GM19239 (cell line): ENCODE measurements around the gene EDDM3A.
A peak's percentile ranks its signal among the peaks of the same experiment; 100 is the strongest.
"Not testable (repeated sequence)": the region's sequence is repeated elsewhere in the genome, so short reads cannot be mapped to it uniquely, and the experiment has no call there.

ENCODE experiments used
- DNase-seq: peaks from one replicate; pipeline ENCODE4 v3.0.0; 2011; ENCODE audit warnings: low spot score; ENCODE audit not compliant: insufficient read length
- FAIRE-seq: peaks from 2 replicates; lab custom pipeline; 2011; peaks lifted over from hg19 to GRCh38; lab: Jason Lieb, UNC

Gene EDDM3A

DNA sequence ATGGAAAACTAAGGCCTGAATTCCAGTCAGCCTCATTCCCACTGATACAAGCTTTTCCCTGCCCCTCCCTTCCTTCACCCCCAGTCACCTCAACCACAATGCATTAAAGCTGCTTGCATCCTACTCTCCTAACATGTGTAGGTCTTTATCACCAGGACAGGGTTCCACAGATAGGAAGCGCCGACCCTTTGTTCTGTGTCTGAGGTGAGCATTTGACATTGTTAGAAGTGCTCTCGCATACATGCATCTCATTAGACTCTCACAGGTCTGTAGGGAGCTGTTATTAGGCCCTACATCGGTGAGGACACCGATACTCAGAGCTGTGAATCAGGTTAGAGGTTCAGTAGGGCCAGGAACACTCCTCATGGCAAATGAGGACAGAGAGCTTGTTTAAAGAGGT lies 13.2 kb upstream of the EDDM3A start:
- DNase-seq (no peak), FAIRE-seq (no peak)

DNA sequence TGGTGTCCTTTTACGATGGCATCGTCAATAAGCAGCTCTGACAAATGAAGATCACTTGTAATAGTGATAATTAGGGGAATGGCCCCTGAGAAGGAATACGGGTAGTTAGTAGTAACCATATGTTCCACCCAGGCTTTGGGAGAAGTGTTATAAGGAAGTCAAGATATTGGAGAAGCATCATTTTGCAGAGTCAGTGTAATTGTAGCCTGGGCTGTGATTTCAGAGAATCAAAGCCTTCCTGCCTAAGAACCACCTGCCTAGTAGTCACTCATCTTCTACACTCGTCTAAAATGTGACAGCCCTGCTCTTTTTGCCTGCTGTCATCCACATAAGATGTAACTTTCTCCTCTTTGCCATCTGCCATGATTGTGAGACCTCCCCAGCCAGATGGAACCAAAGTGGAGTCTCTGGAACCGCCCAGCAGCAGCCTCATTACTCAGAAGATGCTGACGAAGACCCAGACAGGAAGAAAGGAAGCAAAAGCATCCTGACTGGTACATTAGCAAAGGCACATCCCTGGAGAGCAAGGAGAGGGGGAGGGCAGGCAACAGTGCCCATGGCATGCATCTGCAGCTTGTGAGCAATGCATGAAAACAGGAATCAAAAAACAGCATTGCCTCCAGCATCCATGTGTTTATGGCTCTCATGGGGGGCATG lies 12.6 kb upstream of the EDDM3A start:
- no peak for DNase-seq
- no peak for FAIRE-seq

DNA sequence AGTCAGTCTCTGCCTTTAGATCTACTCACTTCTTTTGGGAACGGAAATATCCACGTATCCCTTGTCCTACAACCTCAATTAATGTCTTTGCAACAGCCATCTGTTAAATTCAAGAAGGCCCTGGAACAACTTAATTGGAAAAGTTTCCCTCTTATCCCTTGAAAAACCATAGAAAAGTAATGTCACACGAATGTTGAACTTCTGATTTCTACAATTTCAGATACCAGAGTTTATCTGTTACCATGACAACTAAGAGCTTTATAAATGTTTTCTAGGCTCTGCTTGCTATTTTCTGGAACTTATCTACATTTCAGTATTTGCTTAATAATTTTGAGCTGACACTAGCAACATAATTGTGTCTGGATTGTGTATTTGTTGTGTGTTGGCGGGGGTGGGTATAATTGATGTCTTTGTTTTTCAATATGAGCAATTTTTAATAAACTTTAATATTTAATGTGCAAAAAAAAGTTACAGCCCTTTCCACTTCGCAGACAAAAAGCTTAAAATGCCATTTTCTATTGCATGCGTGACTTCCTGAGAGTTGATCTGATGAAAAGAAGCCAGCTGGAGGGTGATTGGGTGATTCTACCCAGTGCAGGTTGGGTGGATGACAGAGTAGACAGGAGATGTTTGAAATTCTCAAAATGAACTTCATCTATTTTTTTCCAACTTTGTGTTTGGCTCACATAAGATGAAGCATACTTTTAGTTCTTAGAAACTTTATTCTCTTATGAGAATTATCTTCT lies 11.8 kb upstream of the EDDM3A start:
- FAIRE-seq (no peak), DNase-seq (no peak)

DNA sequence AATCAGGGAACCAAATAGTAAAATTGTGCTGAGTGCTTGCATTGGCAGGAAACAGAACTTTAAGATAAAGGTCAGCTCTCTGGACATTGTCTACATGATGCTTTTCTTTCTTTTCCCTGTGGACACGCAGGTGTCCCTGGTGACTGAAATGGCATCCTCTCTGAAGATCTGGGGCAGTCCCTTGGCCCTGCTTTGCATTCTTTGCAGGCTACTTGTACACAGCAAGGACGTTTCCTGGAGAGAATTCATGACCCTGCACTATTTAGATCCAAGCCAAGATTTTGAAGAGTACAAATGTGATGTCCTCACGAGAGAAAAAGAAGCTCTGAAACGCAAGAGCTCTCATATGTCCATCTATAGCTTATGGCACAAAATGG lies 11.3 kb upstream of the EDDM3A start:
- FAIRE-seq (no peak), DNase-seq (no peak)

DNA sequence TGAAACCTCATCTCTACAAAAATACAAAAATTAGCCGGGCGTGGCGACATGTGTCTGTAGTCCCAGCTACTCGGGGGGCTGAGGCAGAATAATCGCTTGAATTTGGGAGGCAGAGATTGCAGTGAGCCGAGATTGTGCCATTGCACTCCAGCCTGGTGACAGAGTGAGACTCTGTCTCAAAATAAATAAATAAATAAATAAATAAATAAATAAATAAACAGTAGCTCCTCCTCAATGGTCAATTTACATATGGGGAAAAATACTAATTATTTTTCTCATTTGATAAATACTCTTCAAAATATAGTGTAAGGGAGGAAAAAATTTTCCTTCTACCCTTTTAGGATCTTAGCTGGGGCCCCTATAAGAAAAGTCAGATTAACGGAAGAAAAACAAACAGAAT lies 7.4 kb upstream of the EDDM3A start:
- not testable (repeated sequence) for DNase-seq, FAIRE-seq

DNA sequence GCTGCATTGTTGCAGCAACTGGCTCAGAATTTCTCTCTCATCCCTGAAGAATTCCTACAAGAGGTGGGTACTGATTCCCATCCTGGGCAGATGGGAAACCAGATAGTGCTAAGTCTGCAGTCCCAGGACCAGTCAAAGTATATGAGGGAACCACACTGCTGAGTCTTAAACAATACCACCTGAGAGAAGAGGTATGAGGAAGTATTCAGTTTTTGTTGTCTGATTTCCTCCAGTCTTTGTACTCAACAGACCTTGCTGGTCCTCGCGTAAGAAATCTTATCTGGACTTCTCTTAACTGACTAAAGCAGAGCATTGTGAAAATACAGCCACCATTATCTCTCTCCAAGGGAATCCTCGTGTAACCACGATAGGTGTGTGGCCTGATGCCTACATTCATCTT lies 3.6 kb upstream of the EDDM3A start:
- DNase-seq: no peak
- FAIRE-seq: no peak

DNA sequence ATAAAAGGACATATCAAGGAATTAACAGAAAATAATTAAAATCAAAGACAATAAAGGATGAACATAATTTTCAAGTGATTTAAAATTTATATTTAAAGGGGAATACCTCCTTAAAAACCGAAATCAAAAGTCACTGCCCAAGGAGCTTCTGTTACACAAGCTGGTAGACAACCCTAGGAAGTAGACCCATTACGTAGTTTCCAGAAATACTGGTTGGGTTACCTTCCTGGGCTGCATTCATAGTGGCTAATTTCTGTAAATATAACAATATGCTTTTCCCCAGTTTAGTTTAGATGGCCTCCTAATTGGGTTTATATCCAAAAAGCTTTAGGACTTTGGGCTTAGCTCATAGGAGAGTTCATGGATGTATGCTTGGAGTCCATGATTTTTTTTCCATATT lies 2.1 kb upstream of the EDDM3A start:
- FAIRE-seq: no peak

DNA sequence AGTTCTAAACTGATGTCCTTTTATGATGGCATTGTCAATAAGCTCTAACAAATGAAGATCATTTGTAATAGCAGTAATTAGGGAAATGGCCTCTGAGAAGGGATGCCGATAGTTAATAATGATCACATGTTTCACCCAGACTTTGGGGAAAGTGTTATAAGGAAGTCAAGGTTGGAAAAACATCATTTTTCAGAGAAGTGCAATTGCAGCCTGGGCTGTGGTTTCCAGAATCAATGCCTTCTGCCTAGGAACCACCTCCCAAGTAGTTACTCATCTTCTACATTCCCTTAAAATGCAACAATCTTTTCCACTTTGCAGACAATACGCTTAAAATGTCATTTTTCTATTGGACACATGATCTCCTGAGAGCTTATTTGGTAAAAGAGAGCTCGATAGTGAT lies 879 bp downstream of the EDDM3A start:
- no peak for FAIRE-seq
- no peak for DNase-seq

More for the DNA sequence above, 2.1 kb upstream of the EDDM3A start:
- DNase-seq: no peak

DNA sequence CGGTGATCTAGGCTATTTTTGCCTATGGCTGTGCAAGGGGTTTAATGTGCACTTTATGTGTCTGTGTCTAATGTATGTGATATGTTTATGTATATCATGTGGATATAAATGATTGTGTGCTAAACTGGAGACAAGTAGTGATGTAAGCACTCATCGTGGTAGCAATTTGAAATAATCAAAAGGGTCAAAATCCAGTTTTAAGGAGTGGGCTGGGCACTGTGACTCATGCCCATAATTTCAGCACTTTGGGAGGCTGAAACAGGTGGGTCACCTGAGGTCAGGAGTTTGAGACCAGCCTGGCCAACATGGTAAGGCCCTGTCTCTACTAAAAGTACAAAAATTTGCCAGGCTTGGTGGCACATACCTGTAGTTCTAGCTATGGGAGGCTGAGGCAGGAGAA lies 2.8 kb downstream of the EDDM3A start:
- FAIRE-seq: no peak
- no peak for DNase-seq

DNA sequence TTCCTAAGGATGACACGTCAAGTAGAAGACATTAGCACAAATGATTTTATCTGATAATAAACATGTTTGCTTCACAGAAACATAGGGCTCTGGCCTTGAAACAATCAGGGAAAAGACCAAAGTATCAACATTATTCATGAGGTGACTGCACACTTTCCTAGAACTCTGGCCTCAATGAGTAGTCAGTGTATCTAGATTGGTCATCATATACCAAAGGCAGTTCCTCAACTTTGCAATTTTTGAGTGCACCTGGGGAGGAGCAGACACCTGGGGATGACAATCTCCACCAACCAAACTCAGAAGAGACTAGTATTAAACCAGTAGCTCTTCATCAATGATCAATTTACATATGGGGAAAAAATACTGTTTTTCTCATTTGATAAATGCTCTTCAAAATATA lies 4.5 kb downstream of the EDDM3A start:
- no peak for FAIRE-seq
- DNase-seq: no peak

DNA sequence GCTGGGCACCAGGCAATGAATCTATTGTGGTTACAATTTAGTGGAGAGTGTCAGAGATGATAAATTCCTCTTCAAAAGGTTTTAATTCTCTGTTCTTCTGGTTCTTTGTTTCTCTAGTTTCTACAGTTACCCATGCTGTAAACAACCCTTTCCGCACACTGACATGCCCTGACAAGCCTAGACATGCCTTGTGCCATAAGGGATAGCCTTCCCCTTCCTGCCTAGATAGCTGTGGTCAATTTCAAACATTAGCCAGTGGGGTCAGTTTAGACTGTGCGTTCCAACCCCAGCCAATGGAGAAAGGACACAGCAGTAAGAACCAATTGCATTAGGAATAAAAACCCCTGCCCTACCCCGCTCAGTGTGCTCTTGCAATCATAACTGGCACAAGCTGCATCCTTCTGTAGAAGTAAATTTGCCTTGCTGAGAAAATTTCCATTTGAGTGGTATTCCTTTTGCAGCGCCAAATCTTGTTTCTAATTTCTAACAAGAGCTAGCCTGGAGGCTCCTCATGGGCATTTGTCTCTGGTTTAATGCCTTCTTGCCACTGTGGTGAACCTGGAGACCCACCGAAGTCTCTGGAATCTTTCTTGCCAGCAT lies 6.4 kb downstream of the EDDM3A start:
- no peak for DNase-seq
- FAIRE-seq: no peak

DNA sequence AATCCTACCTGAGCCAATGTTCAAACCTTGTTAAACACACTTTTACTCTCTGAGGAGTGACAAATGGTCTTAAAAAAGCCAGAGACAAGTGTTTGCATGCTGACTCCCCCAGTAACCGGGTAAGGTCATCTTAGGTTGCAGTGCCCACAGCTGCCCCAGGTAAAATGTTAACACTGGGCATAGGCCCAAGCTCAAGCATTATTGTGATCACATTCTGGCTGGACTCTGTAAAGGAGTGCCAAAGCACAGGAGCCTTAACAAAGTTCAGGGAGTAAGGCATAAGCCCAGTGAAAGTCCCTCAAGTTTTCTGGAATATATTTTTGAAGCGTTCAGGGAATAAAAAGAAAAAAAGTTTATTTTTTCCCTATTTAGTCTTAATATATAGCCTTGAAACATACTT lies 8.6 kb downstream of the EDDM3A start:
- no peak for FAIRE-seq
- DNase-seq: no peak

DNA sequence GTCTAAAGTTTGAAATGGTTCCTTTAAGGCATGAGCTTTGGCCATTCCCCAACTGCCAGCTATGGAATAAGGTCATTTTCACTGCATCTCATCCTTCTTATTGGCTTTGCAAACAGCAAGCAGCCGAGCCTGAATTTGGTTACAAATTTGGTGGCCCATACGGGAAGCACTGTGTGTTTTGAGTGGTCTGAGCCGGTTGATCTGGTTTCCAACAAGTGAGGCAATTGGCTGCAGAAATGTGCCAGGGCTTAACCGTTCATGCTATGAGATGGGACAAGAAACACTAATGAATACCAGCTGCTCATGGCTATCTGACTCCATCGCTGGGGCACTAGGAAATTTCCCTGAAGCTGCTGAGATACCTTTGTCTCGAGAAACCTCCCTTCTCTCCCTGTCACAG lies 9.3 kb downstream of the EDDM3A start:
- no peak for DNase-seq
- FAIRE-seq: peak; percentile 14

DNA sequence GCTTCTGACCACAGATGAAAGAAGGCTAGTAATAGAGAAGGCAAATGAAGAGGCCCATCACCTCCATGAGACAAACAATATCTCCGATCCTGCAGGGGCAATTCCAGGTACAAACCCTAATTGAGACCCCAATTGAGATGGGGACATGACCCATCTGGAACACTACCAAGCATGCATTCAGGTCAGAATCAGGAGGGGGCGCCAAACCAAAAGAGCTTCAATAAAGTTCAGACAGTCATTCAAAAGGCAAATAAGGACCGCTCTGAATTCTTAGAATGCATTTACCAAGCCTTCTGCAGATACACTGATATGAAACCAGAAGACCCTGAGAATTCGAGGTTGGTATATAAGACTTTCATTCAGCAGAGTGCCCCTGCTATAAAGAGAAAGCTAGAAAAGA lies 12.3 kb downstream of the EDDM3A start:
- FAIRE-seq: no peak
- no peak for DNase-seq

DNA sequence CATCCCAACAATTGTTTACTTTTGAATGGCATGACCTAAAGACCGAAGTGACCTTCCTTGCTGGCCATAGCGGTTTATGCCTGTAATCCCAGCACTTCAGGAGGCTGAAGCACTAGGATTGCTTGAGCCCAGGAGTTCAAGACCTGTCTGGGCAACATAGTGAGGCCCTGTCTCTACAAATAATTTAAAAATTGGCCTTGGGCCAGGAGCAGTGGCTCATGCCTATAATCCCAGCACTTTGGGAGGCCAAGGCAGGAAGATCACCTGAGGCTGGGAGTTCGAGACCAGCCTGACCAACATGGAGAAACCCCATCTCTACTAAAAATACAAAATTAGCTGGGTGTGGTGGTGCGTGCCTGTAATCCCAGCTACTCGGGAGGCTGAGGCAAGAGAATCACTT lies 13.8 kb downstream of the EDDM3A start:
- DNase-seq, FAIRE-seq: not testable (repeated sequence)

DNA sequence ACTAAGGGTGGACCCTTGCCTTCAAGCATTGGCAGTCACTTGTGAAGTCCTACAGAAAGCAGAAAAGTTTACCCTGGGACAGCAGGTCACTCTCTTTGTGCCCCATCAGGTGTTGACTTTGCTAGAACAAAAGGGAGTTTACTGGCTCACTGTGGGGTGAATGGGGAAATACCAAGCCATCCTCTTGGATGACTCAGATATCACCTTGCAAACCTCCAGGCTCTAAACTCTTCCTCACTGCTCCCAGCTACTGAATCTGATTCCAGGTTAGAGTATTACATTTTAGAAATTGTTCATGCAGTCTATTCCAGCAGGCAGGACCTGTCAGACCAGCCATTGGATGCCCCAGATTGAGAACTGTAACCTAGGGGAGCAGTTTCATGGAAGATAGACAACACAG lies 15.3 kb downstream of the EDDM3A start:
- DNase-seq (no peak), FAIRE-seq (no peak)

DNA sequence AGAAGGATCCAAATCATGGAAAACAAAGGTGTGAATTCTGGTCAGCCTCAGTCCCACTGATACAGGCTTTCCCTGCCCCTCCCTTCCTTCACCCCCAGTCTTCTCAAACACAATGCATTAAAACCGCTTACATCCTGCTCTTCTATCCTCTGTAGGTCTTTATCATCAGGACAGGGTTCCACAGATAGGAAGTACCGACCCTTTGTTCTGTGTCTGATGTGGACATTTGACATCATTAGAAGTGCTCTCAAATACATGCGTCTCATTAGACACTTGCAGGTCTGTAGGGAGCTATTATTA lies 22.9 kb downstream of the EDDM3A start:
- FAIRE-seq: no peak
- DNase-seq: no peak

DNA sequence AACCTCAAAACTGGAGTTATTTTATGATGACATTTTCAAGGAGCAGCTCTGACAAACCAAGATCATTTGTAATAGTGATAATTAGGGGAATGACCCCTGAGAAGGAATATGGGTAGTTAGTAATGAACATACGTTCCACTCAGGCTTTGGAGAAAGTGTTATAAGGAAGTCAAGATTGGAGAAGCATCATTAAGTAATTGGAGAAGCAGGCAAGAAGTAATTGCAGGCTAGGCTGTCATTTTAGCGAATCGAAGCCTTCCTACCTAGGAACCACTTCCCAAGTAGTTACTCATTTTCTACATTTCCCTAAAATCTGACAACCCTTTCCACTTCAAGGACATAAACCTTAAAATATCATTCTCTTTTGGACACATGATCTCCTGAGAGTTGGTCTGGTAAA lies 23.7 kb downstream of the EDDM3A start:
- no peak for FAIRE-seq
- DNase-seq: no peak

DNA sequence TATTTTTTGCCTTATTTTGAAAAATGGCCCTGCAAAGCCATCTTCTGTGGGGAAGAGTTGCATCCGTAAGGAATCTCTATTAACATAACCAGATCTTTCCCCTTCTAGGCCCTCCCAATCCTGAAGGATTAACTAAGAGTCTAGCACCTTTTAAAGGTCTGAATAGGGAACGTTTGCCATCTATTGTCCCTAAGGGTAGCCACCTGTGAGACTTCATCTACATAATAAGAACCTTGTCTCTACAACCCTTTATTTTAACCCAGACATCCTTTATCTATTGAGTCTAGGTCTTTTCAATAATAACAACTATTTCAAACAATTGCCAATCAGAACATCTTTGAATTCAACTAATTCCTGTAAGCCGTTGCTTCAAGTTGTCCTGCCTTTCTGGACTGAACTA lies 27.0 kb downstream of the EDDM3A start:
- FAIRE-seq (no peak), DNase-seq (no peak)

DNA sequence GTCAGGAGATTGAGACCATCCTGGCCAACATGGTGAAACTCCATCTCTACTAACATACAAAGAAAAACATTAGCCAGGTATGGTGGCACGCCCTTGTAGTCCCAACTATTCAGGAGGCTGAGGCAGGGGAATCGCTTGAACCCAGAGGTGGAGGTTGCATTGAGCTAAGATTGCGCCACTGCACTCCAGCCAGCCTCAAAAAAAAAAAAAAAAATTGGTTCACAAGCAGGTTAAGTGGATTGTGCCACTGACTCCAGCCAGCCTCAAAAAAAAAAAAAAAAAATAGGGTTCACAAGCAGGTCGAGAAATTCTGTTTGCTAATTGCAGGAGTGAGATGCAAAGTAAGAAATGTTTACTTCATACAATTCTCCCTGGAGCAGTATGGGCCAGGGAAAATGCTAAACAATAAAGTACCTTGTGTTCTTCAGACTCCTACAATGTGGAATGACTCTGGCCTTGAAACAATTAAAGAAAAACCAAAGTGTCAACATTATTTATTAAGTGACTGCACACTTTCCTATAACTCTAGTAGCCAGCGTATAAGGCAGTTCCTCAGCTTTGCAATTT lies 28.7 kb downstream of the EDDM3A start:
- FAIRE-seq (no peak), DNase-seq (no peak)

DNA sequence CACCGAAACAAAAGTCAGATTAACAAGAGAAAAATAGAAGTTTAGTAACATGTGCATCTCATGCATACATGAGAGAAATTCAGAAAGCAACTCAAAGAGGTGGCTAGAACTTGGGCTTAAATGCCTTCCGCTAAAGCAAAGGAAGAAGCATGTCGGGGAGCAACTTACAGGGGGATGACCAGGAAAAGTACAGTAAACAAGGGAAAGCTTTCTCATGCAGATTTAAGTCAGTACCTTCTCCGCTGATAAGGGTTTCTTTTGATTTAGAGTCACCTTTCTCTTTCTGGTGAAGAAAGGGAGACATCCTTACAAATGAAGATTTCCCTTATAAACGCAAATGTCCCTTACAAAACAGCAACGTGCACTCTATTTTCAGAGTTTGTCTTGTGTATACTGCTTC lies 29.4 kb downstream of the EDDM3A start:
- no peak for DNase-seq
- no peak for FAIRE-seq

DNA sequence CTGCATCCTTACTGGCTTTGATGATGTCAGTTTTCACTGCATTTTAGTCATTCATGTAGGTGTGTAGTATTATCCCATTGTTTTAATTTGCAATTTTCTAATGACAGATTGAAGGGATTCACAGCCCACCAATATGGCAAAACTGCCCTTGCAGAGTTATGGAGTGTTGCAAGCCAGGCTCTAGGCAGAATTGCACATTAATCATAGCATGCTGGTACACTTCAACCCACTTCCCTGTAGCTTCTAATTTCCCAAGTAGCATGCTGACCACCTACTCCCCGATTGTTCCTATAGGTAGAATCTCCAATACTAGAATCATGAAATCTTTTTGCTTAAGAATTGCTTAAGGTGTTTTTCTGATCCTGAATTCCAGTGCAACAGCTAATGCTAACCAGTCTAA lies 30.2 kb downstream of the EDDM3A start:
- no peak for FAIRE-seq
- no peak for DNase-seq
